Colonic mucosa (tissue), 4 donors: Measurements from ENCODE around the gene LATS1. TPM values are rescaled to one million over a fixed set of nuclear protein-coding genes. Genes with fewer than 3 reads are reported as not detected.
"Not testable (repeated sequence)": the region's sequence is repeated elsewhere in the genome, so short reads cannot be mapped to it uniquely, and the experiment has no call there.

Experiments
- DNase-seq: peaks from one replicate; pipeline ENCODE4 v3.0.0-alpha.2; 2020
- H3K27ac ChIP-seq: fragments of 200-600 bp; one replicate; pipeline ENCODE4 v1.8.0; 2021
- H3K27me3 ChIP-seq: fragments of 200-600 bp; one replicate; pipeline ENCODE4 v1.8.0; 2021
- H3K36me3 ChIP-seq: fragments of 200-600 bp; one replicate; pipeline ENCODE4 v1.8.0; 2021
- H3K4me1 ChIP-seq: fragments of 200-600 bp; one replicate; pipeline ENCODE4 v1.8.0; 2021; ENCODE audit warnings: mild to moderate bottlenecking
- H3K4me3 ChIP-seq: fragments of 200-600 bp; one replicate; pipeline ENCODE4 v1.8.0; 2021
- H3K9ac ChIP-seq, 2 donors: one replicate each; pipeline ENCODE4 v1.7.0; 2013; ENCODE audit warnings: control low read depth in 2 of 2, low read depth in 2 of 2, low read length in 2 of 2
- H3K9me3 ChIP-seq: fragments of 200-600 bp; one replicate; pipeline ENCODE4 v1.8.0; 2021
- CTCF ChIP-seq: fragments of 200-600 bp; IDR thresholded peaks from one replicate; pipeline ENCODE4 v1.8.0; 2022; ENCODE audit warnings: antibody characterized with exemption, mild to moderate bottlenecking
- intact Hi-C: fragments of 100-400 bp; cut with DNase I; formaldehyde crosslinking; loops from one replicate; pipeline ENCODE4 v1.14.1; 2022
- total RNA-seq, 2 donors: library from RNA; stranded (reverse); fragmentation: NEBNext Ultra II Directional in 1 of 2; extraction: Animal tissue kit (Norgen Biotek cat#: 25700) in 1 of 2; gene quantifications; one replicate each; pipeline ENCODE4 v1.2.1, GENCODE V29; 2021
- donor health status: healthy.
- donor health status: DM: no; HTN: no; CAD: no.
- donor health status: DM: no; HTN: no; CAD: no.

The LATS1 gene
- total RNA-seq, 2 donors from 2014 or later, result 17.2 to 26.5 TPM

- Histone ChIP-seq H3K36me3 (no peaks in the 10 kb centered on the region), H3K9ac (no peak overlapping the region), H3K27ac (no peak overlapping the region), H3K4me3 (no peak overlapping the region), H3K4me1 (no peaks in the 10 kb centered on the region), H3K27me3 (no peaks in the 10 kb centered on the region), H3K9me3 (no peaks in the 10 kb centered on the region)
- intact Hi-C loops, result no loop called here
- TF ChIP-seq CTCF, result no peak
- DNase-seq, result no peak
These were observed 23.0 kb downstream of the LATS1 start for GRCh38 chr6:149694921-149695320.

GRCh38 chr6:149691201-149691600 is 26.7 kb downstream of the LATS1 start:
- Histone ChIP-seq H3K27me3 (no peaks in the 10 kb centered on the region), H3K27ac (no peak overlapping the region), H3K4me3 (no peak overlapping the region), H3K9ac (no peak overlapping the region), H3K4me1 (no peaks in the 10 kb centered on the region), H3K9me3 (no peaks in the 10 kb centered on the region), H3K36me3 (no peaks in the 10 kb centered on the region)
- intact Hi-C loops, result no loop called here
- no peak for DNase-seq
- no peak for TF ChIP-seq CTCF

GRCh38 chr6:149686230-149686629 is 31.7 kb downstream of the LATS1 start:
- Histone ChIP-seq H3K27me3 (no peaks in the 10 kb centered on the region), H3K4me1 (no peaks in the 10 kb centered on the region), H3K9ac (no peak overlapping the region), H3K36me3 (no peaks in the 10 kb centered on the region), H3K4me3 (no peak overlapping the region), H3K27ac (no peak overlapping the region), H3K9me3 (no peaks in the 10 kb centered on the region)
- intact Hi-C loops, result no loop called here
- no peak for DNase-seq
- TF ChIP-seq CTCF, result no peak

DNA sequence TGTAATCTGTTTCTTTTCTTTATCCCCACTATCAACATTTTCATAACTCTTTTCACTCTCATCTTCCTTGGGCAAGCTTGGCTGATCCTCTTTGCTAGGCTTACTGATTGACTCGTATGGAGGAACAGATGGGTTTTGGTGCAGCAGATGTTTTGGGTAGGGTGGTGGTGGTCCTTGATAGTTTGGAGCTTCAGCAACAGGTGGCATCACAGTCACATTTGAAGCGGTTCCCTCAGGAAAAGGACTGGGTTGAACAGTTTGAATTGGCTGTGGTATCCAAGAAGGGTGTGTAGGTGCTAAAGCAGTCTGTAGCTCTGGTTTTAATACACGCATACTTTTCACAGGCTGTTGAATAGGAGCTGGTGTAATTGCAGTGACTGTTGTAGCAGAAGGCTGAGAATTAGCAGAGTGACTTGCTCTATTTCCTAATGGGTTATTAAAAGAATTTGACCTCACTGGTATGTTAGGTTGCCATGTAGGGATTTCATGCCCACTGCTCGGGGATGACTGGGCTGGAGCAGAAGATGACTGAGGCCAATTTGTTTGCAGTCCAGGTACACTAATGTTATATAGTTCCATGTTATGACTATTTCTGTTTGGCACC is 34.5 kb downstream of the LATS1 start:
- no peaks in the 10 kb centered on the region for H3K36me3 ChIP-seq
- TF ChIP-seq CTCF, result no peak
- no peaks in the 10 kb centered on the region for H3K4me1 ChIP-seq
- H3K27me3 ChIP-seq, result no peaks in the 10 kb centered on the region
- DNase-seq, result no peak
- H3K9me3 ChIP-seq, result no peaks in the 10 kb centered on the region
- no peak overlapping the region for H3K27ac ChIP-seq
- H3K4me3 ChIP-seq, result no peak overlapping the region
- intact Hi-C loops, result no loop called here
- H3K9ac ChIP-seq, result no peak overlapping the region

DNA sequence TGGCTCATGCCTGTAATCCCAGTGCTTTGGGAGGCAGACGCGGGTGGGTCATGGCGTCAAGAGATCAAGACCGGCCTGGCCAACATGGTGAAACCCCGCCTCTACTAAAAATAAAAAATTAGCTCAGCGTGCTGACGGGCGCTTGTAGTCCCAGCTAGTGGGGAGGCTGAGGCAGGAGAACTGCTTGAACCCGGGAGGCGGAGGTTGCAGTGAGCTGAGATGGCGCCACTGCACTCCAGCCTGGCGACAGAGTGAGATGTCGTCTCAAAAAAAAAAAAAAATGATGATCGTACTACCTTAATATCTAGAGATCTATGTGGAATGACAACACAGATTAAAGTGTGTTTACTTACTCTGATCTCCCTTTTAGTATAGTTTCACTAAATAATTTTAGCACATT is 36.1 kb downstream of the LATS1 start:
- H3K4me3 ChIP-seq, H3K36me3 ChIP-seq, H3K27me3 ChIP-seq, H3K4me1 ChIP-seq, intact Hi-C loops, DNase-seq, H3K9me3 ChIP-seq, H3K27ac ChIP-seq, H3K9ac ChIP-seq: not testable (repeated sequence)

GRCh38 chr6:149681209-149681608 is 36.7 kb downstream of the LATS1 start:
- no peak for TF ChIP-seq CTCF
- Histone ChIP-seq H3K27ac (no peak overlapping the region), H3K27me3 (no peaks in the 10 kb centered on the region), H3K36me3 (no peaks in the 10 kb centered on the region), H3K4me3 (no peak overlapping the region), H3K9me3 (no peaks in the 10 kb centered on the region), H3K4me1 (no peaks in the 10 kb centered on the region), H3K9ac (no peak overlapping the region)
- intact Hi-C loops, result no loop called here
- DNase-seq, result no peak
